GM19324 (cell line): Measurements from ENCODE around the gene DDX10.

ENCODE experiments used
- ATAC-seq: cut with Tn5 transposase; IDR thresholded peaks from one replicate; pipeline ENCODE4 v1.9.1; 2021; ENCODE audit warnings: mild to moderate bottlenecking, moderate library complexity; ENCODE audit not compliant: unreplicated experiment, low FRiP score

Gene DDX10

GRCh38 chr11:108895579-108896480, 231.0 kb downstream of the DDX10 start:
- no peak for ATAC-seq

GRCh38 chr11:108897071-108897481, 232.2 kb downstream of the DDX10 start:
- no peak for ATAC-seq

- ATAC-seq, result no peak
These were observed 233.0 kb downstream of the DDX10 start for GRCh38 chr11:108897916-108898315.

GRCh38 chr11:108901359-108901758, 236.5 kb downstream of the DDX10 start:
- no peak for ATAC-seq

GRCh38 chr11:108902027-108902469, 237.2 kb downstream of the DDX10 start:
- ATAC-seq, result no peak

GRCh38 chr11:108904480-108904879, 239.6 kb downstream of the DDX10 start:
- ATAC-seq, result no peak

GRCh38 chr11:108906329-108906728, 241.5 kb downstream of the DDX10 start:
- no peak for ATAC-seq

GRCh38 chr11:108906826-108907225, 242.0 kb downstream of the DDX10 start:
- ATAC-seq, result no peak

GRCh38 chr11:108909041-108909440, 244.2 kb downstream of the DDX10 start:
- ATAC-seq, result no peak

GRCh38 chr11:108909921-108910320, 245.1 kb downstream of the DDX10 start:
- ATAC-seq, result no peak

GRCh38 chr11:108912581-108912980, 247.7 kb downstream of the DDX10 start:
- no peak for ATAC-seq

GRCh38 chr11:108913204-108913603, 248.3 kb downstream of the DDX10 start:
- ATAC-seq, result no peak

GRCh38 chr11:108914211-108914610, 249.3 kb downstream of the DDX10 start:
- ATAC-seq, result no peak

GRCh38 chr11:108914981-108915380, 250.1 kb downstream of the DDX10 start:
- ATAC-seq, result no peak

GRCh38 chr11:108915666-108916065, 250.8 kb downstream of the DDX10 start:
- ATAC-seq, result no peak

GRCh38 chr11:108916290-108916689, 251.4 kb downstream of the DDX10 start:
- no peak for ATAC-seq

- no peak for ATAC-seq
These were observed 252.1 kb downstream of the DDX10 start for GRCh38 chr11:108916935-108917334.

- ATAC-seq, result no peak
These were observed 256.3 kb downstream of the DDX10 start for GRCh38 chr11:108921211-108921610.

- ATAC-seq, result no peak
These were observed 257.4 kb downstream of the DDX10 start for GRCh38 chr11:108922241-108922640.

- no peak for ATAC-seq
These were observed 258.5 kb downstream of the DDX10 start for GRCh38 chr11:108923413-108923812.

- no peak for ATAC-seq
These were observed 261.4 kb downstream of the DDX10 start for GRCh38 chr11:108926171-108926840.
